ENCODE results near the gene DPM1. TPM values are rescaled to one million over a fixed set of nuclear protein-coding genes. Genes with fewer than 3 reads are reported as not detected.
A peak's percentile ranks its signal among the peaks of the same experiment; 100 is the strongest.

The DPM1 gene
- polyA plus RNA-seq, 5 donors = 56.1 to 72.1 (median 62.8) TPM

GRCh38 chr20:50931306-50932015 lies 26.9 kb downstream of the DPM1 start, which contains the start of gene ADNP:
ADNP (minus strand) TSS chr20:50931437; CDS start chr20:50903996, 27,441 bp downstream.
- peak; percentile 94 to 95 for DNase-seq

- no peak for DNase-seq
These were observed 27.4 kb downstream of the DPM1 start for GRCh38 chr20:50930976-50931305.

GRCh38 chr20:50930139-50930975 lies 28.0 kb downstream of the DPM1 start:
- DNase-seq = no peak

- peak; percentile 86 to 92 for DNase-seq
These were observed 28.8 kb downstream of the DPM1 start for GRCh38 chr20:50929299-50930138.

GRCh38 chr20:50928469-50928868 lies 29.9 kb downstream of the DPM1 start:
- DNase-seq = no peak

GRCh38 chr20:50926530-50926929 lies 31.8 kb downstream of the DPM1 start:
- no peak for DNase-seq

GRCh38 chr20:50924261-50924920 lies 33.9 kb downstream of the DPM1 start:
- DNase-seq = no peak

- no peak for DNase-seq
These were observed 36.4 kb downstream of the DPM1 start for GRCh38 chr20:50921803-50922501.

GRCh38 chr20:50920997-50921396 lies 37.3 kb downstream of the DPM1 start:
- no peak for DNase-seq

- no peak for DNase-seq
These were observed 38.8 kb downstream of the DPM1 start for GRCh38 chr20:50919567-50919966.

GRCh38 chr20:50918403-50918802 lies 39.9 kb downstream of the DPM1 start:
- no peak for DNase-seq

- DNase-seq = no peak
These were observed 41.4 kb downstream of the DPM1 start for GRCh38 chr20:50916934-50917333.

GRCh38 chr20:50916257-50916656 lies 42.1 kb downstream of the DPM1 start:
- DNase-seq = no peak

GRCh38 chr20:50915424-50915823 lies 42.9 kb downstream of the DPM1 start:
- DNase-seq = no peak

- DNase-seq = no peak
These were observed 44.5 kb downstream of the DPM1 start for GRCh38 chr20:50913690-50914375.

GRCh38 chr20:50911716-50912115 lies 46.6 kb downstream of the DPM1 start:
- DNase-seq = no peak

- no peak for DNase-seq
These were observed 47.3 kb downstream of the DPM1 start for GRCh38 chr20:50911030-50911429.

GRCh38 chr20:50909413-50909812 lies 48.9 kb downstream of the DPM1 start:
- no peak for DNase-seq

- DNase-seq = no peak
These were observed 54.2 kb downstream of the DPM1 start for GRCh38 chr20:50904067-50904570.

- DNase-seq = no peak
These were observed 54.8 kb downstream of the DPM1 start for GRCh38 chr20:50903353-50904051.
